Myocyte (in vitro differentiated cells): ENCODE measurements around the gene CFAP119. TPM values are rescaled to one million over a fixed set of nuclear protein-coding genes. Genes with fewer than 3 reads are reported as not detected.

Experiments
- DNase-seq: peaks from one replicate; pipeline ENCODE4 v3.0.0-alpha.2; 2012; ENCODE audit warnings: low read depth
- total RNA-seq: library from RNA; depleted of rRNA; stranded (reverse); fragments of >200 nt; gene quantifications from 2 replicates; pipeline ENCODE4 v1.2.3, GENCODE V29; 2014

The CFAP119 gene
- total RNA-seq, 1 donor from 2014 or later: 3.9 TPM

DNA sequence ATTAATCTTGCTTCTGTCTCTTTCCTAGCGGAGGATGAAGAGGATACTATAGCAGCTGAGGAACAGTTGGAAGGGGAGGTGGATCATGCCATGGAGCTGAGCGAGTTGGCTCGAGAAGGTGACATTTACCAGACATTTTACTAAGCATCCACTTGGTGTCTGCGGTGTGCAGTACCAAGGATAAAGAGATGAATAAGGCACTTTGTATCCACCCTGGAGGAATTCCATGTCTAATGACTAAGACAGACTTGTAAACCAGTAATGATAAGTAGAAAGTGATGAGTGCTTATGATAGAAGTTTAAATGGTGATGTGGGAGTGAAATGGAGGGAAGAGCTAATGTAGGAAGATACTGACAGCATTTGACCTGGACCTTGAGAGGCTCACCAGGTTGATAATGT is 50.9 kb downstream of the CFAP119 start:
- DNase-seq: no peak

Other genes starting within 250 kb of the CFAP119 start
- 38.4 and 56.8 TPM in 2 replicates for gene ZNF768, start 235.5 kb downstream of the CFAP119 start, total RNA-seq
- 11.9 and 14.0 TPM in 2 replicates for gene ZNF747, start 227.2 kb downstream of the CFAP119 start, total RNA-seq
- gene ZNF764, start 203.7 kb downstream of the CFAP119 start, total RNA-seq: 8.4 and 9.0 TPM in 2 replicates
- 7.4 and 8.7 TPM in 2 replicates for gene ZNF688, start 190.3 kb downstream of the CFAP119 start, total RNA-seq
- 8.0 and 8.7 TPM in 2 replicates for gene ZNF785, start 176.4 kb downstream of the CFAP119 start, total RNA-seq
- gene ZNF689, start 151.7 kb downstream of the CFAP119 start, total RNA-seq: 7.8 and 9.2 TPM in 2 replicates
- gene PRR14, start 111.1 kb downstream of the CFAP119 start, total RNA-seq: 13.0 and 13.7 TPM in 2 replicates
- gene FBRS, start 103.6 kb downstream of the CFAP119 start, total RNA-seq: 24.6 and 25.1 TPM in 2 replicates
- 13.9 TPM in 2 replicates for gene SRCAP, start 62.9 kb downstream of the CFAP119 start, total RNA-seq
- 34.4 and 42.1 TPM in 2 replicates for gene PHKG2, start 13.6 kb downstream of the CFAP119 start, total RNA-seq
- gene RNF40, start 260 bp upstream of the CFAP119 start, total RNA-seq: 67.8 and 69.5 TPM in 2 replicates
- gene ZNF629, start 25.1 kb upstream of the CFAP119 start, total RNA-seq: 24.3 and 28.7 TPM in 2 replicates
- 25.4 and 35.4 TPM in 2 replicates for gene BCL7C, start 132.0 kb upstream of the CFAP119 start, total RNA-seq
- gene CTF1, start 134.6 kb upstream of the CFAP119 start, total RNA-seq: 4.2 and 5.6 TPM in 2 replicates
- 11.6 and 14.9 TPM in 2 replicates for gene FBXL19, start 161.5 kb upstream of the CFAP119 start, total RNA-seq
- gene ORAI3, start 187.0 kb upstream of the CFAP119 start, total RNA-seq: 53.9 and 60.0 TPM in 2 replicates
- 3.3 and 5.8 TPM in 2 replicates for gene SETD1A, start 195.7 kb upstream of the CFAP119 start, total RNA-seq
- 98.3 and 128 TPM in 2 replicates for gene HSD3B7, start 223.1 kb upstream of the CFAP119 start, total RNA-seq
- 0.86 and 1.3 TPM in 2 replicates for gene STX1B, start 248.6 kb upstream of the CFAP119 start, total RNA-seq